ENCODE results near the gene BRF1.

- TF ChIP-seq POLR2AphosphoS5 (IDR thresholded peaks at IDR 0.05; ENCODE audit: borderline replicate concordance, low read depth, low read length), result no peak
- no peak for TF ChIP-seq EZH2 (IDR thresholded peaks at IDR 0.05)
- no peak for TF ChIP-seq FOXP2 (optimal IDR thresholded peaks at IDR 0.05; ENCODE audit: control extremely low read depth, extremely low read length, insufficient read depth)
Measured at GRCh38 chr14:105337433-105337832, 36.6 kb upstream of the BRF1 start.

All from SK-N-MC (cell line).